Fibroblast of mammary gland (primary cell): ENCODE data around the gene HOXB4.
A peak's percentile ranks its signal among the peaks of the same experiment; 100 is the strongest.

Source experiments
- DNase-seq: peaks from one replicate; pipeline ENCODE4 v3.0.0-alpha.2; 2010; ENCODE audit warnings: low read depth
- H3K4me3 ChIP-seq: 2 replicates; pipeline ENCODE4 v1.5.1; 2011; ENCODE audit warnings: low read depth, mild to moderate bottlenecking, low read length, moderate library complexity; ENCODE audit not compliant: control insufficient read depth
- TF ChIP-seq, protein P1 (sequence below): conservative IDR thresholded peaks from 2 replicates; pipeline ENCODE4 v1.5.1; 2011; ENCODE audit warnings: low read depth, low read length, inconsistent platforms; ENCODE audit not compliant: control insufficient read depth, insufficient read depth

The HOXB4 gene

GRCh38 chr17:48565925-48566710 is 12.0 kb downstream of the HOXB4 start:
- TF ChIP-seq, protein P1, sequence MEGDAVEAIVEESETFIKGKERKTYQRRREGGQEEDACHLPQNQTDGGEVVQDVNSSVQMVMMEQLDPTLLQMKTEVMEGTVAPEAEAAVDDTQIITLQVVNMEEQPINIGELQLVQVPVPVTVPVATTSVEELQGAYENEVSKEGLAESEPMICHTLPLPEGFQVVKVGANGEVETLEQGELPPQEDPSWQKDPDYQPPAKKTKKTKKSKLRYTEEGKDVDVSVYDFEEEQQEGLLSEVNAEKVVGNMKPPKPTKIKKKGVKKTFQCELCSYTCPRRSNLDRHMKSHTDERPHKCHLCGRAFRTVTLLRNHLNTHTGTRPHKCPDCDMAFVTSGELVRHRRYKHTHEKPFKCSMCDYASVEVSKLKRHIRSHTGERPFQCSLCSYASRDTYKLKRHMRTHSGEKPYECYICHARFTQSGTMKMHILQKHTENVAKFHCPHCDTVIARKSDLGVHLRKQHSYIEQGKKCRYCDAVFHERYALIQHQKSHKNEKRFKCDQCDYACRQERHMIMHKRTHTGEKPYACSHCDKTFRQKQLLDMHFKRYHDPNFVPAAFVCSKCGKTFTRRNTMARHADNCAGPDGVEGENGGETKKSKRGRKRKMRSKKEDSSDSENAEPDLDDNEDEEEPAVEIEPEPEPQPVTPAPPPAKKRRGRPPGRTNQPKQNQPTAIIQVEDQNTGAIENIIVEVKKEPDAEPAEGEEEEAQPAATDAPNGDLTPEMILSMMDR = no peak
- DNase-seq = no peak
- H3K4me3 ChIP-seq = no peak overlapping the region

DNA sequence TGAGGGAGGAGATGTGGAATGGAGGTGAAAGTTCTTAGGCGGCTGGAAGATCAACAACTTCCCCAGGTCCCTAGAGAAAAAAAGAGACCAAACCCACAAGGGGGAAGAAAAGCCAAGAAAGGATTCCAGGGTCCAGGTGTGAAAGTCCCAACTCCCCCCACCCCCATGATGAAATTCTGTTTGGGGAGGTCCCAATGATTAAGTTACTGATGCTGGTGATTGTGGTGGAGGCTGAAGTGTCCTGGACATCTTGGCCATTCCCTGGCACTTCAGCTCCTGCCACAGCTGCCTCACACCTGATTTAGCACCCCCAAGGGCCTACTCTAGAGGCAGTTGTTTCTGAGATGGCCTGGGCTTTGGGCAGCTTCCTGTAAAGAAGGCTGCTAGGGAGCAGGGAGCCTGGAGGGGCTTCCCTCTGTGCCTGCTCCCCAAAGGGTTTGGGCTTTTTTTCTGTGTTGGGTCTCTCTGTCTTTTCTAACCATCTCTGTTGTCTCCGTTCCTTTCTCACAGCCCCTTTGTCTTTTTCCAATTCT is 13.1 kb downstream of the HOXB4 start:
- TF ChIP-seq, protein P1 = no peak
- peak overlapping the region; percentile 55 for H3K4me3 ChIP-seq
- no peak for DNase-seq

DNA sequence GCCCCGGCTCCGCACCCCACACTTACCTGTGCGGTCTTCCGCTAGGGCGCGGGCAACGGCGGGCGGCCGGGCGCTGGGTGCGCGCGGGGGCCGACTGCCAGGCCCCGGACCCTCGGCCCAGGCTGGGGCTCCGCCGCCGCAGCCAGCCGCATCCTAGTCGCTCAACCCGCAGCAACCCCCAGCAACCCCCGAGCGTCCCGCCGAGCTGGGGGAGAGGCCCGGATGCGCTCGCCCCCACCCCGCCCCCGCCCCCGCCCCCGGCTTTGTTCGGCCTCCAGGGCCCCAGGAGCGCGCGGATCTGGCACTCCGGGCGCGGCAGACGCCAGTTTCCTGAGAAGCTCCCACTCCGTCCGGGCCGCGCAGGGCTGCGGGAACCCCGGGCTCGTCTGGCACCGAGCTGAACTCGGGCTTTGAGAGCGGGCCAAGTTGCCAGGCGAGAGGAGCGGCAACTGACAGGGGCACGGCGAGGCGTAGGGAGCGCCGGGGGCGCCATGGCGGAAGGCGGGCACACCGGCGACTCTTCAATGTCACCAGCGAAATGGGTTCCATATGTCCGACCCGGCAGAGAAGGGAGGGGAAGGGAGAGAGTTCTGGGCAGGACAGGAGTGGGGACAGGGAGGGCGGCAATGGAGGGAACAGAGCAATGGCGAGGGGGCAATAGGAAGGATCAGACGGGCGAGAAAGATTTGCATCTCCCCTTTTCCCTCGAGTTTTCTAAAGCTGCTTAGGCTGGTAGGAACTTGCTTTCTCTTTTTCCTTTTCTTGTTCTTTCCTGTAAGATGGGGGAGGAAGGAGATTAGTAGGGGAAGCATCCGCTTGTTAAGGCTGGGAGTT is 13.7 kb downstream of the HOXB4 start:
- DNase-seq = no peak
- H3K4me3 ChIP-seq = peak overlapping the region; percentile 55
- TF ChIP-seq, protein P1 = no peak

- peak overlapping the region; percentile 35 for H3K4me3 ChIP-seq
- DNase-seq = no peak
- TF ChIP-seq, protein P1 = no peak
These were observed 14.3 kb downstream of the HOXB4 start for GRCh38 chr17:48563867-48564187.

DNA sequence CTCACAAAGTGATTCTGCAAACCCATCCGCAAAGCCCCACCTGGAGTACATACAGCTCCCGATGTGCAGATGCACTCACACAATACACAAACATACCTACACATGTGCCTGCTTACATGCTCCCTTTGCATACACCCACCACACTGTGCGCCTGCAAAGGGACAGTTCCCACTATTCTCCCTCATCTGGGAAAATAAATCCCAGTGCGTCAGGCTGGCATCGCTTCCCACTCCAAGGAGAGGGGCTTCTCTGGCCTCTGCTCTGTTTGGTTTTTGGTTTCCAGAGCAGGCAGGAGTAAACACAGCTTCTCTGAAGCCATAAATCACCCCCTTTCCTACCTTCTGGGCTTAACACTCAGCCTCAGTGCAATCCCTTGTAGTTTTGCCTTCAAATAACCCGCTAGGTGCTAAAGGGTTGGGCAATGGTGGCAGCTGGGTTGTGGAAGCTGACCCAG is 14.7 kb downstream of the HOXB4 start:
- DNase-seq = no peak
- TF ChIP-seq, protein P1 = no peak
- peak overlapping the region; percentile 35 for H3K4me3 ChIP-seq

DNA sequence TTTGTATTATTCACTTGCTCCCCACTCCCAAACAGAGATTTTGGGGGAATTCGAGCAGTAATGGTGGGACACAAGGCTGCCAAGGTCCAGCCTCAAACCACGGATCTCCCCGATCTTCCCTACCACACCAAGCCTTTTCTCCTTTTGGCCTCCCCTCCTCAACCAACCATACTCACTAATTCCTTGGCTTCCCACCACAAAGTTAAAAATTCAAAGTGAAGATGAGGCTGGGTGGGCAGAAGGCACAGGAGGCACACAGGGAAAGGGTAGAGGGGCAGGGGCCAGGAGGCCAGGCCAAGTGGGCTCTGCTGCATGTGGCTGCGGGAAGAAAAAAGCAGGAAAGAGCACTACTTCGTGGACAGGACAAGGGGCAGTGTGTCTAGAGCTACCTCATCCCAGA is 15.2 kb downstream of the HOXB4 start:
- TF ChIP-seq, protein P1 = no peak
- no peak overlapping the region for H3K4me3 ChIP-seq
- no peak for DNase-seq
